HepG2 (cell line): ENCODE measurements around the gene ARIH2. TPM values are rescaled to one million over a fixed set of nuclear protein-coding genes. Genes with fewer than 3 reads are reported as not detected.

Experiments used
- DMAP1 ChIP-seq: IDR thresholded peaks from 2 replicates; pipeline ENCODE4 v1.6.1; 2016
- EED ChIP-seq: sonication (generic); formaldehyde crosslinking; IDR thresholded peaks from 2 replicates; pipeline ENCODE4 v1.5.0; 2020; ENCODE audit warnings: mild to moderate bottlenecking, missing genetic modification reagents
- HNRNPL ChIP-seq: fragments of 200-400 bp; formaldehyde crosslinking; IDR thresholded peaks from 2 replicates; pipeline ENCODE4 v1.6.1; 2017; ENCODE audit warnings: mild to moderate bottlenecking, low read depth, low read length
- JUNB ChIP-seq: sonication (generic); formaldehyde crosslinking; IDR thresholded peaks from 2 replicates; pipeline ENCODE4 v1.8.0; 2022; ENCODE audit warnings: missing genetic modification reagents, mild to moderate bottlenecking, borderline replicate concordance
- KAT8 ChIP-seq: IDR thresholded peaks from 2 replicates; pipeline ENCODE4 v1.6.1; 2016; ENCODE audit warnings: missing genetic modification reagents, missing compliant biosample characterization
- KDM6A ChIP-seq: IDR thresholded peaks from 2 replicates; pipeline ENCODE4 v1.6.1; 2016; ENCODE audit warnings: low read depth
- KLF15 ChIP-seq: sonication (generic); formaldehyde crosslinking; IDR thresholded peaks from 2 replicates; pipeline ENCODE4 v1.8.1; 2023; ENCODE audit warnings: borderline replicate concordance, mild to moderate bottlenecking, inconsistent platforms, missing genetic modification reagents, mixed read lengths
- NPAS2 ChIP-seq: sonication (generic); formaldehyde crosslinking; IDR thresholded peaks from 2 replicates; pipeline ENCODE4 v1.8.0; 2022; ENCODE audit warnings: mild to moderate bottlenecking, missing genetic modification reagents, borderline replicate concordance
- RFX3 ChIP-seq: IDR thresholded peaks from 2 replicates; pipeline ENCODE4 v1.6.1; 2016; ENCODE audit warnings: missing biosample characterization, missing genetic modification reagents
- SAP130 ChIP-seq: IDR thresholded peaks from 2 replicates; pipeline ENCODE4 v1.6.1; 2016; ENCODE audit warnings: low read depth
- SKI ChIP-seq: fragments of 450-650 bp; IDR thresholded peaks from one replicate; pipeline ENCODE4 v1.6.1; 2018; ENCODE audit warnings: mild to moderate bottlenecking; ENCODE audit not compliant: partially characterized antibody
- SMARCE1 ChIP-seq: fragments of 450-650 bp; IDR thresholded peaks from 2 replicates; pipeline ENCODE4 v1.6.1; 2017; ENCODE audit warnings: borderline replicate concordance
- TAF15 ChIP-seq: fragments of 200-400 bp; formaldehyde crosslinking; IDR thresholded peaks from one replicate; pipeline ENCODE4 v1.6.1; 2018; ENCODE audit warnings: mild to moderate bottlenecking, low read depth, low read length; ENCODE audit not compliant: poor library complexity, severe bottlenecking
- USF2 ChIP-seq, 2 experiments: sonication (generic) in 1 of 2; formaldehyde crosslinking in 1 of 2; IDR thresholded peaks; 2 replicates each; pipeline versions ENCODE4 v1.5.1 to v1.6.1; 2011 to 2020; ENCODE audit warnings: borderline replicate concordance in 1 of 2, low read depth in 1 of 2, low read length in 1 of 2, mild to moderate bottlenecking in 1 of 2, missing genetic modification reagents in 1 of 2, moderate library complexity in 1 of 2
- ZBTB1 ChIP-seq: sonication (generic); formaldehyde crosslinking; IDR thresholded peaks from 2 replicates; pipeline ENCODE4 v1.4.0; 2020; ENCODE audit warnings: missing genetic modification reagents, borderline replicate concordance
- ZBTB20 ChIP-seq: sonication (generic); formaldehyde crosslinking; IDR thresholded peaks from 2 replicates; pipeline ENCODE4 v1.8.1; 2023; ENCODE audit warnings: missing genetic modification reagents, low read depth, mild to moderate bottlenecking, borderline replicate concordance
- ZMYM3 ChIP-seq: sonication (generic); formaldehyde crosslinking; IDR thresholded peaks from 2 replicates; pipeline ENCODE4 v1.5.1; 2020; ENCODE audit warnings: mild to moderate bottlenecking, missing genetic modification reagents
- ZNF251 ChIP-seq: sonication (generic); formaldehyde crosslinking; IDR thresholded peaks from 2 replicates; pipeline ENCODE4 v1.9.0; 2021; ENCODE audit warnings: mild to moderate bottlenecking, missing genetic modification reagents
- ZNF431 ChIP-seq: sonication (generic); formaldehyde crosslinking; IDR thresholded peaks from 2 replicates; pipeline ENCODE4 v1.9.0; 2022; ENCODE audit warnings: missing genetic modification reagents, low read depth, mild to moderate bottlenecking, borderline replicate concordance
- ZNF501 ChIP-seq: sonication (generic); formaldehyde crosslinking; IDR thresholded peaks from 2 replicates; pipeline ENCODE4 v1.5.1; 2020; ENCODE audit warnings: mild to moderate bottlenecking, moderate library complexity, missing genetic modification reagents
- ZNF569 ChIP-seq: sonication (generic); formaldehyde crosslinking; IDR thresholded peaks from 2 replicates; pipeline ENCODE4 v1.5.0; 2020; ENCODE audit warnings: mild to moderate bottlenecking, missing genetic modification reagents, moderate library complexity, borderline replicate concordance
- ZNF7 ChIP-seq: IDR thresholded peaks from 2 replicates; pipeline ENCODE4 v1.6.1; 2016; ENCODE audit warnings: missing biosample characterization, missing genetic modification reagents
- ZSCAN21 ChIP-seq: sonication (generic); formaldehyde crosslinking; IDR thresholded peaks from 2 replicates; pipeline ENCODE4 v1.8.0; 2022; ENCODE audit warnings: mild to moderate bottlenecking, missing genetic modification reagents, moderate library complexity, borderline replicate concordance
- ZXDC ChIP-seq: sonication (generic); formaldehyde crosslinking; IDR thresholded peaks from 2 replicates; pipeline ENCODE4 v1.5.0; 2020; ENCODE audit warnings: mild to moderate bottlenecking, missing genetic modification reagents
- polyA plus RNA-seq, 8 experiments: library from polyadenylated mRNA; depleted of rRNA in 3 of 8; stranded (reverse) in 7 of 8; unstranded in 1 of 8; fragments of >200 nt; fragmentation: Illumina TruSeq in 4 of 8; extraction: Trizol in 4 of 8; gene quantifications; 2 replicates each; pipeline versions ENCODE4 v1.2.1 to v1.2.3, GENCODE V29; 2011 to 2016; ENCODE audit warnings: low read depth in 4 of 8, missing spikeins in 1 of 8, mixed read lengths in 1 of 8; ENCODE audit not compliant: insufficient read depth in 1 of 8
- total RNA-seq, 5 experiments: library from RNA; depleted of rRNA; stranded (reverse); fragments of >200 nt; fragmentation: Illumina TruSeq; extraction: Trizol; gene quantifications; 2 replicates each; pipeline ENCODE4 v1.2.3, GENCODE V29; 2016; ENCODE audit warnings: low read depth in 1 of 5
- TF ChIP-seq, protein P1 (sequence below): sonication (generic); formaldehyde crosslinking; IDR thresholded peaks from 2 replicates; pipeline ENCODE4 v1.5.0; 2020; ENCODE audit warnings: mild to moderate bottlenecking, missing genetic modification reagents, borderline replicate concordance

Gene ARIH2
- total and polyA plus RNA-seq, 2 of the 13 experiments (the other 11 are each of a cell fraction or from before 2014, with no cell fraction given), result 64.8 to 83.3 TPM

GRCh38 chr3:49006408-49007067, 87.9 kb downstream of the ARIH2 start (continued):
- no peak for TF ChIP-seq EED
- TF ChIP-seq KLF15, result no peak
- no peak for TF ChIP-seq USF2 (IDR thresholded peaks at IDR 0.05; ENCODE audit: low read depth, low read length)
- TF ChIP-seq USF2 (CRISPR knock-in tag; IDR thresholded peaks at IDR 0.05; ENCODE audit: borderline replicate concordance), result no peak
- TF ChIP-seq ZBTB1, result no peak
- TF ChIP-seq DMAP1 (CRISPR knock-in tag), result no peak
- TF ChIP-seq SMARCE1, result no peak
- 0 out of 2 replicates have a peak, but pooled peaks have one; percentile 17 for TF ChIP-seq ZNF431
- TF ChIP-seq ZBTB20, result no peak
- TF ChIP-seq ZNF569 (CRISPR knock-in tag), result no peak
- no peak for TF ChIP-seq ZXDC (CRISPR knock-in tag)
- no peak for TF ChIP-seq JUNB (CRISPR knock-in tag)
- TF ChIP-seq KAT8, result no peak
- no peak for TF ChIP-seq ZNF251 (CRISPR knock-in tag)
- TF ChIP-seq NPAS2 (CRISPR knock-in tag), result no peak
- no peak for TF ChIP-seq SAP130
- no peak for TF ChIP-seq SKI
- no peak for TF ChIP-seq KDM6A (CRISPR knock-in tag)
- no peak for TF ChIP-seq HNRNPL
- TF ChIP-seq ZNF501, result no peak
- TF ChIP-seq, protein P1, sequence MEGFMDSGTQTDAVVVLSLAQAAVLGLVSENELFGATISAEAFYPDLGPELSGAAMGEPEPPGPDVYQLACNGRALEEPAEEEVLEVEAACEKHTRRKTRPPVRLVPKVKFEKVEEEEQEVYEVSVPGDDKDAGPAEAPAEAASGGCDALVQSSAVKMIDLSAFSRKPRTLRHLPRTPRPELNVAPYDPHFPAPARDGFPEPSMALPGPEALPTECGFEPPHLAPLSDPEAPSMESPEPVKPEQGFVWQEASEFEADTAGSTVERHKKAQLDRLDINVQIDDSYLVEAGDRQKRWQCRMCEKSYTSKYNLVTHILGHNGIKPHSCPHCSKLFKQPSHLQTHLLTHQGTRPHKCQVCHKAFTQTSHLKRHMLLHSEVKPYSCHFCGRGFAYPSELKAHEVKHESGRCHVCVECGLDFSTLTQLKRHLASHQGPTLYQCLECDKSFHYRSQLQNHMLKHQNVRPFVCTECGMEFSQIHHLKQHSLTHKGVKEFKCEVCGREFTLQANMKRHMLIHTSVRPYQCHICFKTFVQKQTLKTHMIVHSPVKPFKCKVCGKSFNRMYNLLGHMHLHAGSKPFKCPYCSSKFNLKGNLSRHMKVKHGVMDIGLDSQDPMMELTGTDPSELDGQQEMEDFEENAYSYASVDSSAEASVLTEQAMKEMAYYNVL (CRISPR knock-in tag), result no peak
- TF ChIP-seq TAF15, result no peak
- TF ChIP-seq ZMYM3 (CRISPR knock-in tag), result no peak
- TF ChIP-seq ZNF7, result no peak
- TF ChIP-seq RFX3 (CRISPR knock-in tag), result no peak
- no peak for TF ChIP-seq ZSCAN21
